Neural progenitor cell (in vitro differentiated cells): ENCODE data around the gene BUD23. TPM values are rescaled to one million over a fixed set of nuclear protein-coding genes. Genes with fewer than 3 reads are reported as not detected.
A peak's percentile ranks its signal among the peaks of the same experiment; 100 is the strongest.
"Not testable (repeated sequence)": the region's sequence is repeated elsewhere in the genome, so short reads cannot be mapped to it uniquely, and the experiment has no call there.

ENCODE experiments used
- DNase-seq: peaks from one replicate; pipeline ENCODE4 v3.0.0-alpha.2; 2016; ENCODE audit warnings: low spot score
- H2AFZ ChIP-seq: fragments of 200-600 bp; sonication (generic); replicated peaks from 2 replicates; pipeline ENCODE4 v1.6.1; 2016; ENCODE audit warnings: antibody characterized with exemption
- H3F3A ChIP-seq: fragments of 200-600 bp; sonication (generic); 2 replicates; pipeline ENCODE4 v1.6.1; 2016; ENCODE audit warnings: antibody characterized with exemption, low read depth
- H3K27ac ChIP-seq: fragments of 200-600 bp; sonication (generic); 2 replicates; pipeline ENCODE4 v1.5.1; 2016; ENCODE audit warnings: mild to moderate bottlenecking
- H3K27me3 ChIP-seq: fragments of 200-600 bp; sonication (generic); 2 replicates; pipeline ENCODE4 v1.6.1; 2016; ENCODE audit warnings: mild to moderate bottlenecking, moderate library complexity
- H3K36me3 ChIP-seq: fragments of 200-600 bp; sonication (generic); 2 replicates; pipeline ENCODE4 v1.5.1; 2016
- H3K4me1 ChIP-seq: fragments of 200-600 bp; sonication (generic); 2 replicates; pipeline ENCODE4 v1.6.1; 2016; ENCODE audit warnings: mixed run types
- H3K4me2 ChIP-seq: fragments of 200-600 bp; sonication (generic); 2 replicates; pipeline ENCODE4 v1.6.1; 2016
- H3K4me3 ChIP-seq: fragments of 200-600 bp; sonication (generic); 2 replicates; pipeline ENCODE4 v1.5.1; 2016
- H3K79me2 ChIP-seq: fragments of 200-600 bp; sonication (generic); 2 replicates; pipeline ENCODE4 v1.6.1; 2016; ENCODE audit warnings: low read depth
- H3K9ac ChIP-seq: fragments of 200-600 bp; sonication (generic); 2 replicates; pipeline ENCODE4 v1.6.1; 2016
- H3K9me3 ChIP-seq: fragments of 200-600 bp; sonication (generic); 2 replicates; pipeline ENCODE4 v1.5.1; 2016; ENCODE audit warnings: low read depth
- H4K20me1 ChIP-seq: fragments of 200-600 bp; sonication (generic); 2 replicates; pipeline ENCODE4 v1.6.1; 2016; ENCODE audit warnings: low read depth
- H3K27ac Mint-ChIP-seq: 3 replicates; pipeline ENCODE4 v1.8.0; 2021; ENCODE audit warnings: mixed read lengths
- H3K27me3 Mint-ChIP-seq: 2 replicates; pipeline ENCODE4 v1.8.0; 2022; ENCODE audit warnings: low read depth, mild to moderate bottlenecking, inconsistent platforms, moderate library complexity, mixed read lengths; ENCODE audit not compliant: insufficient read depth
- H3K36me3 Mint-ChIP-seq: 3 replicates; pipeline ENCODE4 v1.8.0; 2021; ENCODE audit warnings: mixed read lengths
- H3K4me1 Mint-ChIP-seq: 3 replicates; pipeline ENCODE4 v1.8.0; 2021; ENCODE audit warnings: mixed read lengths
- H3K4me3 Mint-ChIP-seq: 3 replicates; pipeline ENCODE4 v1.8.0; 2021; ENCODE audit warnings: mild to moderate bottlenecking, moderate library complexity, mixed read lengths
- H3K9me3 Mint-ChIP-seq: 3 replicates; pipeline ENCODE4 v1.8.0; 2020; ENCODE audit warnings: mixed read lengths
- EZH2 ChIP-seq: fragments of 200-600 bp; sonication (generic); IDR thresholded peaks from 2 replicates; pipeline ENCODE4 v1.6.1; 2017; ENCODE audit warnings: antibody characterized with exemption, mild to moderate bottlenecking, moderate library complexity
- EZH2phosphoT487 ChIP-seq: fragments of 200-600 bp; sonication (generic); IDR thresholded peaks from 2 replicates; pipeline ENCODE4 v1.6.1; 2017; ENCODE audit warnings: antibody characterized with exemption
- total RNA-seq: library from RNA; depleted of rRNA; stranded (reverse); fragments of >200 nt; gene quantifications from 2 replicates; pipeline ENCODE4 v1.2.3, GENCODE V29; 2015; ENCODE audit warnings: low replicate concordance
- TF ChIP-seq, protein P1 (sequence below): fragments of 200-600 bp; sonication (generic); IDR thresholded peaks from 2 replicates; pipeline ENCODE4 v1.5.1; 2017; ENCODE audit warnings: antibody characterized with exemption, mild to moderate bottlenecking

BUD23 gene
- total RNA-seq, 1 donor from 2014 or later, result 22.8 TPM

- no peak overlapping the region for H3K27ac ChIP-seq
- H3K27ac Mint-ChIP-seq, result peak overlapping the region; percentile 6
- peaks cover 42% of the 10 kb centered on the region for H3K27me3 ChIP-seq
- H3K9me3 ChIP-seq, result no peaks in the 10 kb centered on the region
- peaks cover 3% of the 10 kb centered on the region for H3K9me3 Mint-ChIP-seq
- no peak overlapping the region for H2AFZ ChIP-seq
- no peaks in the 10 kb centered on the region for H3K36me3 ChIP-seq
- H3K36me3 Mint-ChIP-seq, result no peaks in the 10 kb centered on the region
- H4K20me1 ChIP-seq, result no peaks in the 10 kb centered on the region
- H3K27me3 Mint-ChIP-seq, result peaks cover 44% of the 10 kb centered on the region
- TF ChIP-seq EZH2phosphoT487 (no peak), EZH2 (no peak)
- TF ChIP-seq, protein P1, sequence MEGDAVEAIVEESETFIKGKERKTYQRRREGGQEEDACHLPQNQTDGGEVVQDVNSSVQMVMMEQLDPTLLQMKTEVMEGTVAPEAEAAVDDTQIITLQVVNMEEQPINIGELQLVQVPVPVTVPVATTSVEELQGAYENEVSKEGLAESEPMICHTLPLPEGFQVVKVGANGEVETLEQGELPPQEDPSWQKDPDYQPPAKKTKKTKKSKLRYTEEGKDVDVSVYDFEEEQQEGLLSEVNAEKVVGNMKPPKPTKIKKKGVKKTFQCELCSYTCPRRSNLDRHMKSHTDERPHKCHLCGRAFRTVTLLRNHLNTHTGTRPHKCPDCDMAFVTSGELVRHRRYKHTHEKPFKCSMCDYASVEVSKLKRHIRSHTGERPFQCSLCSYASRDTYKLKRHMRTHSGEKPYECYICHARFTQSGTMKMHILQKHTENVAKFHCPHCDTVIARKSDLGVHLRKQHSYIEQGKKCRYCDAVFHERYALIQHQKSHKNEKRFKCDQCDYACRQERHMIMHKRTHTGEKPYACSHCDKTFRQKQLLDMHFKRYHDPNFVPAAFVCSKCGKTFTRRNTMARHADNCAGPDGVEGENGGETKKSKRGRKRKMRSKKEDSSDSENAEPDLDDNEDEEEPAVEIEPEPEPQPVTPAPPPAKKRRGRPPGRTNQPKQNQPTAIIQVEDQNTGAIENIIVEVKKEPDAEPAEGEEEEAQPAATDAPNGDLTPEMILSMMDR, result no peak
- H3K4me2 ChIP-seq, result no peak overlapping the region
- H3K4me3 Mint-ChIP-seq, result no peak overlapping the region
- H3K4me1 Mint-ChIP-seq, result peaks cover 5% of the 10 kb centered on the region
- no peak overlapping the region for H3K4me3 ChIP-seq
- H3K79me2 ChIP-seq, result no peaks in the 10 kb centered on the region
- DNase-seq, result no peak
- H3K9ac ChIP-seq, result no peak overlapping the region
- no peaks in the 10 kb centered on the region for H3K4me1 ChIP-seq
- no peaks in the 10 kb centered on the region for H3F3A ChIP-seq
These were observed 30.9 kb upstream of the BUD23 start for GRCh38 chr7:73652541-73652949.

GRCh38 chr7:73655309-73655708 lies 28.1 kb upstream of the BUD23 start:
- H3K27me3 ChIP-seq, result peaks cover 17% of the 10 kb centered on the region
- not testable (repeated sequence) for H4K20me1 ChIP-seq, H3K27ac Mint-ChIP-seq, H3K27ac ChIP-seq, DNase-seq, H2AFZ ChIP-seq, H3K9me3 Mint-ChIP-seq, H3K4me3 Mint-ChIP-seq, H3F3A ChIP-seq, H3K79me2 ChIP-seq, H3K4me2 ChIP-seq, H3K4me1 Mint-ChIP-seq, H3K9me3 ChIP-seq, H3K4me3 ChIP-seq, H3K36me3 Mint-ChIP-seq, H3K9ac ChIP-seq, H3K4me1 ChIP-seq, H3K36me3 ChIP-seq
- H3K27me3 Mint-ChIP-seq, result peaks cover 28% of the 10 kb centered on the region

DNA sequence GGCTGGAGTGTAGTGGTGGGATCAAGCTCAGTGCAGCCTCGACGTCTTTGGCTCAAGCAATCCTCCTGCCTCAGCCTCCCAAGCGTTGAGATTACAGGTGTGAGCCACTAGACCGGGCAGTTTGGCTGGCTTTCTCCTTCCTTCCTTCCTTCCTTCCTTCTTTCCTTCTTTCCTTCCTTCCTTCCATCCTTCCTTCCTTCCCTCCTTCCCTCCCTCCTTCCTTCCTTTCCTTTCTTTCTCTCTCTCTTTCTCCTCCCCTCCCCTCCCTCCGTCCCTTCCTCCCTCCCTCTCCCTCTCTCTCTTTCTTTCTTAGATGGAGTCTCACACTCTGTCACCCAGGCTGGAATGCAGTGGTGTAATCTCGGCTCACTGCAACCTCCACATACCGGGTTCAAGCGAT lies 23.4 kb upstream of the BUD23 start:
- Mint-ChIP-seq H3K27ac (no peak overlapping the region), H3K27me3 (peaks cover 13% of the 10 kb centered on the region), H3K36me3 (no peaks in the 10 kb centered on the region), H3K9me3 (peaks cover 10% of the 10 kb centered on the region), H3K4me3 (no peak overlapping the region), H3K4me1 (peaks cover 7% of the 10 kb centered on the region)
- no peaks in the 10 kb centered on the region for H3K79me2 ChIP-seq
- DNase-seq, result no peak
- peaks cover 7% of the 10 kb centered on the region for H3K4me1 ChIP-seq
- TF ChIP-seq EZH2, result no peak
- TF ChIP-seq EZH2phosphoT487, result no peak
- H3K27ac ChIP-seq, result no peak overlapping the region
- peaks cover 14% of the 10 kb centered on the region for H3F3A ChIP-seq
- no peaks in the 10 kb centered on the region for H4K20me1 ChIP-seq
- no peak overlapping the region for H3K4me3 ChIP-seq
- no peak overlapping the region for H3K9ac ChIP-seq
- peaks cover 5% of the 10 kb centered on the region for H3K9me3 ChIP-seq
- H3K4me2 ChIP-seq, result no peak overlapping the region
- H3K27me3 ChIP-seq, result peaks cover 6% of the 10 kb centered on the region
- no peak overlapping the region for H2AFZ ChIP-seq
- no peaks in the 10 kb centered on the region for H3K36me3 ChIP-seq

- H3K79me2 ChIP-seq, H3K9ac ChIP-seq, H4K20me1 ChIP-seq, H3K4me1 ChIP-seq, DNase-seq, H3K4me2 ChIP-seq, H3K4me3 Mint-ChIP-seq, H3K27me3 ChIP-seq, H2AFZ ChIP-seq, H3K9me3 ChIP-seq, H3K9me3 Mint-ChIP-seq, H3K4me3 ChIP-seq, H3K27ac ChIP-seq, H3K36me3 Mint-ChIP-seq, H3K36me3 ChIP-seq: not testable (repeated sequence)
- Mint-ChIP-seq H3K27me3 (peaks cover 12% of the 10 kb centered on the region), H3K4me1 (peaks cover 11% of the 10 kb centered on the region), H3K27ac (peak overlapping the region; percentile 63)
- peaks cover 19% of the 10 kb centered on the region for H3F3A ChIP-seq
These were observed 22.8 kb upstream of the BUD23 start for GRCh38 chr7:73660594-73660993.

GRCh38 chr7:73663033-73663432 lies 20.4 kb upstream of the BUD23 start:
- Mint-ChIP-seq H3K27me3 (peaks cover 17% of the 10 kb centered on the region), H3K9me3 (peaks cover 7% of the 10 kb centered on the region), H3K36me3 (no peaks in the 10 kb centered on the region), H3K4me3 (peak overlapping the region; percentile 24), H3K27ac (no peak overlapping the region), H3K4me1 (peaks cover 14% of the 10 kb centered on the region)
- TF ChIP-seq, protein P1, result no peak
- no peak for TF ChIP-seq EZH2
- TF ChIP-seq EZH2phosphoT487, result no peak
- H3F3A ChIP-seq, result peaks cover 30% of the 10 kb centered on the region
- H3K4me3 ChIP-seq, result no peak overlapping the region
- no peak overlapping the region for H3K9ac ChIP-seq
- peaks cover 6% of the 10 kb centered on the region for H3K27me3 ChIP-seq
- H3K79me2 ChIP-seq, result no peaks in the 10 kb centered on the region
- H3K9me3 ChIP-seq, result peaks cover 5% of the 10 kb centered on the region
- no peak overlapping the region for H3K27ac ChIP-seq
- DNase-seq, result no peak
- H2AFZ ChIP-seq, result no peak overlapping the region
- no peaks in the 10 kb centered on the region for H3K36me3 ChIP-seq
- H3K4me2 ChIP-seq, result no peak overlapping the region
- peaks cover 7% of the 10 kb centered on the region for H3K4me1 ChIP-seq
- H4K20me1 ChIP-seq, result no peaks in the 10 kb centered on the region
